Measurements from ENCODE around the gene FARSB.

Gene FARSB

DNA sequence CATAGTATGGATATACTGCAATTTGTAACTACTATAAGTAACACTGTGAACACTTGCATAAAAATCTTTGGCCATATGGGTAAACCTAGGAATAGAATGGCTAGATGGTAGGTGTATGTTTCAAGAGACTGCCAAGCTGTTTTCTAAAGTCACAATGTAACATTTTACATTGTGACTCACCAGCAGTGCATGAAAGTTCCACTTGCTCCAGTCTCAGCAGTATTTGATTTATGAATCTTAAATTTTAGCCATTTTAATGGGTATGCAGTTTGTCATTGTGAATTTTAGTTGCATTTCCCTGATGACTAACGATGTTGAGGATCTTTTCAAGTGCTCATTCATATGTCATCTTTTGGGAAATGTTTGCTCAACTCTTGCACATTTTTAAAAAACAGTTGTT, 86.1 kb downstream of the FARSB start:
- Histone ChIP-seq H3K27me3 (ENCODE audit: low read depth, low read length) (no peaks in the 10 kb centered on the region), H4K20me1 (ENCODE audit: insufficient read depth, low read length) (no peaks in the 10 kb centered on the region), H3K36me3 (replicated peaks; ENCODE audit: low read depth, low read length) (peaks cover 10% of the 10 kb centered on the region), H2AFZ (ENCODE audit: low read depth, low read length) (no peak overlapping the region), H3K9me3 (ENCODE audit: insufficient read depth, low read length) (no peaks in the 10 kb centered on the region), H3K27ac (ENCODE audit: low read length) (no peak overlapping the region), H3K79me2 (ENCODE audit: low read length) (no peaks in the 10 kb centered on the region), H3K4me2 (ENCODE audit: low read length) (no peak overlapping the region), H3K4me3 (ENCODE audit: low read length) (no peak overlapping the region), H3K9ac (ENCODE audit: low read length) (no peak overlapping the region), H3K4me1 (ENCODE audit: low read length) (no peaks in the 10 kb centered on the region)
- TF ChIP-seq EZH2phosphoT487 (IDR thresholded peaks at IDR 0.05; ENCODE audit: low read depth): no peak
- no peak for TF ChIP-seq CTCF (IDR thresholded peaks at IDR 0.05; ENCODE audit: low read depth, low read length)

- no peaks in the 10 kb centered on the region for H3K9me3 ChIP-seq (ENCODE audit: insufficient read depth, low read length)
- H3K4me1 ChIP-seq (ENCODE audit: low read length): no peaks in the 10 kb centered on the region
- no peak overlapping the region for H3K4me2 ChIP-seq (ENCODE audit: low read length)
- no peak overlapping the region for H3K9ac ChIP-seq (ENCODE audit: low read length)
- no peak overlapping the region for H2AFZ ChIP-seq (ENCODE audit: low read depth, low read length)
- TF ChIP-seq CTCF (IDR thresholded peaks at IDR 0.05; ENCODE audit: low read depth, low read length) (no peak), EZH2phosphoT487 (IDR thresholded peaks at IDR 0.05; ENCODE audit: low read depth) (no peak)
- peaks cover 10% of the 10 kb centered on the region for H3K36me3 ChIP-seq (replicated peaks; ENCODE audit: low read depth, low read length)
- no peaks in the 10 kb centered on the region for H3K27me3 ChIP-seq (ENCODE audit: low read depth, low read length)
- H3K27ac ChIP-seq (ENCODE audit: low read length): no peak overlapping the region
- H4K20me1 ChIP-seq (ENCODE audit: insufficient read depth, low read length): no peaks in the 10 kb centered on the region
- H3K79me2 ChIP-seq (ENCODE audit: low read length): no peaks in the 10 kb centered on the region
- no peak overlapping the region for H3K4me3 ChIP-seq (ENCODE audit: low read length)
Measured at GRCh38 chr2:222568865-222569264, 87.0 kb downstream of the FARSB start.

GRCh38 chr2:222566229-222566628, 89.7 kb downstream of the FARSB start:
- Histone ChIP-seq H3K27ac (ENCODE audit: low read length) (no peak overlapping the region), H3K36me3 (replicated peaks; ENCODE audit: low read depth, low read length) (peaks cover 5% of the 10 kb centered on the region), H4K20me1 (ENCODE audit: insufficient read depth, low read length) (no peaks in the 10 kb centered on the region), H3K9ac (ENCODE audit: low read length) (no peak overlapping the region), H3K79me2 (ENCODE audit: low read length) (no peaks in the 10 kb centered on the region), H2AFZ (ENCODE audit: low read depth, low read length) (no peak overlapping the region), H3K9me3 (ENCODE audit: insufficient read depth, low read length) (no peaks in the 10 kb centered on the region), H3K4me1 (ENCODE audit: low read length) (no peaks in the 10 kb centered on the region), H3K4me3 (ENCODE audit: low read length) (no peak overlapping the region), H3K4me2 (ENCODE audit: low read length) (no peak overlapping the region), H3K27me3 (ENCODE audit: low read depth, low read length) (no peaks in the 10 kb centered on the region)
- no peak for TF ChIP-seq CTCF (IDR thresholded peaks at IDR 0.05; ENCODE audit: low read depth, low read length)
- TF ChIP-seq EZH2phosphoT487 (IDR thresholded peaks at IDR 0.05; ENCODE audit: low read depth): no peak

DNA sequence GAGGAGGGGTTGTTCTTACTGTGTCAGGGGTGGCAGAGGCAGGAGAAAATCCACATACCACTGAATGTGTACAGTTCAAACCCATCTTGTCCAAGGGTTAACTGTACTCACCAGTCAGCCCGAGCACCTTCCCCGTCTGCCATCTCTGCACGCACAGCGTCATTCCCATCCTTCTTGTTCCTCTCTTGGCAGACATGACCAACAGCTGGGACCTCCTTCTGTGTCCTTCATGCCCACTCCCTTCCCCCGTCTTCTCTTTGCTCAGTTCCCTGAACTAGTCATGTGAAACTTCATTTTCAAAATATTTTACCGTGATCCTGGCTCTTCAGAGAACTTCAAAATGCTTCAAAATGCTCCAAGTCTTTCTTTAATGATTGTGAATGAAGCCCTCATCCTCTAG, 92.0 kb downstream of the FARSB start:
- no peaks in the 10 kb centered on the region for H3K27me3 ChIP-seq (ENCODE audit: low read depth, low read length)
- no peaks in the 10 kb centered on the region for H4K20me1 ChIP-seq (ENCODE audit: insufficient read depth, low read length)
- H3K36me3 ChIP-seq (replicated peaks; ENCODE audit: low read depth, low read length): peaks cover 2% of the 10 kb centered on the region
- TF ChIP-seq EZH2phosphoT487 (IDR thresholded peaks at IDR 0.05; ENCODE audit: low read depth) (no peak), CTCF (IDR thresholded peaks at IDR 0.05; ENCODE audit: low read depth, low read length) (no peak)
- no peak overlapping the region for H3K4me2 ChIP-seq (ENCODE audit: low read length)
- no peaks in the 10 kb centered on the region for H3K9me3 ChIP-seq (ENCODE audit: insufficient read depth, low read length)
- H3K9ac ChIP-seq (ENCODE audit: low read length): no peak overlapping the region
- H3K27ac ChIP-seq (ENCODE audit: low read length): no peak overlapping the region
- no peaks in the 10 kb centered on the region for H3K4me1 ChIP-seq (ENCODE audit: low read length)
- no peak overlapping the region for H3K4me3 ChIP-seq (ENCODE audit: low read length)
- H2AFZ ChIP-seq (ENCODE audit: low read depth, low read length): no peak overlapping the region
- no peaks in the 10 kb centered on the region for H3K79me2 ChIP-seq (ENCODE audit: low read length)
